CD4-positive, alpha-beta T cell treated with Interleukin-21 for 1 hour (primary cell): Measurements from ENCODE around the gene RAB20.
"Not testable (repeated sequence)": the region's sequence is repeated elsewhere in the genome, so short reads cannot be mapped to it uniquely, and the experiment has no call there.

Experiments used
- DNase-seq: peaks from one replicate; pipeline ENCODE4 v3.0.0-alpha.2; 2020

RAB20 gene

GRCh38 chr13:110554227-110554836 lies 7.2 kb downstream of the RAB20 start:
- DNase-seq = no peak

GRCh38 chr13:110553417-110553816 lies 8.1 kb downstream of the RAB20 start:
- no peak for DNase-seq

- no peak for DNase-seq
Observed at GRCh38 chr13:110552767-110553166, 8.8 kb downstream of the RAB20 start.

- DNase-seq = no peak
Observed at GRCh38 chr13:110551284-110551683, 10.2 kb downstream of the RAB20 start.

- DNase-seq = no peak
Observed at GRCh38 chr13:110549795-110550160, 11.7 kb downstream of the RAB20 start.

- no peak for DNase-seq
Observed at GRCh38 chr13:110548891-110549794, 12.4 kb downstream of the RAB20 start.

- no peak for DNase-seq
Observed at GRCh38 chr13:110546926-110547325, 14.6 kb downstream of the RAB20 start.

- no peak for DNase-seq
Observed at GRCh38 chr13:110546378-110546777, 15.1 kb downstream of the RAB20 start.

GRCh38 chr13:110542169-110542796 lies 19.2 kb downstream of the RAB20 start:
- DNase-seq = no peak

GRCh38 chr13:110541526-110541920 lies 20.0 kb downstream of the RAB20 start:
- no peak for DNase-seq

- no peak for DNase-seq
Observed at GRCh38 chr13:110540871-110541525, 20.5 kb downstream of the RAB20 start.

GRCh38 chr13:110539894-110540293 lies 21.6 kb downstream of the RAB20 start:
- no peak for DNase-seq

- DNase-seq = no peak
Observed at GRCh38 chr13:110538632-110539031, 22.9 kb downstream of the RAB20 start.

GRCh38 chr13:110536006-110536693 lies 25.4 kb downstream of the RAB20 start:
- DNase-seq = peak; percentile 27

GRCh38 chr13:110535526-110535925 lies 26.0 kb downstream of the RAB20 start:
- DNase-seq = no peak

- no peak for DNase-seq
Observed at GRCh38 chr13:110533771-110534670, 27.5 kb downstream of the RAB20 start.

- DNase-seq = not testable (repeated sequence)
Observed at GRCh38 chr13:110532258-110532657, 29.3 kb downstream of the RAB20 start.

- no peak for DNase-seq
Observed at GRCh38 chr13:110531671-110532083, 29.8 kb downstream of the RAB20 start.

GRCh38 chr13:110531100-110531499 lies 30.4 kb downstream of the RAB20 start:
- no peak for DNase-seq

GRCh38 chr13:110529522-110530311 lies 31.8 kb downstream of the RAB20 start:
- DNase-seq = no peak

GRCh38 chr13:110528911-110529310 lies 32.6 kb downstream of the RAB20 start:
- no peak for DNase-seq
